ENCODE results near the gene APP.

DNA sequence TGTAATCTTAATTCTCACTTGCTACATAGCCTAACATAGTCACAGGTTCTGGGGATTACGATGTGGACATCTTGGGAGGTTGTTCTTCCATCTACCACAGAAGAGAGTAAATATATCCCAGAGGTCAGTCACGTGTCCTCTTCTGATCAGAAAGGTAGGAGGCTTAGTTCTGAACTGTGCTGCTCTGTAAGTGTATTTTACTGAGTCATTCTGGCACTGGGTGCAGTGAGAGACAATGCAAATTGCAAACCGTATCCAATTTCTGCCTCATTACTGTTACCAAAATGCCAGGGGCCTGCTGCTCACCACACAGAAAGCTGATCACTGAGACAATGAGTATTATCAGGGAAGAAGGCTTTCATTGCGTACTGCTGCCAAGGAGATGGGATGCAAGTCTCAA is 331.8 kb downstream of the APP start:
- TF ChIP-seq CTCF (IDR thresholded peaks at IDR 0.05; ENCODE audit: insufficient read depth, low read length, poor library complexity, severe bottlenecking) (no peak), EZH2phosphoT487 (conservative IDR thresholded peaks at IDR 0.05; ENCODE audit: low read length) (no peak)
